ENCODE measurements around the gene TAPT1. TPM values are rescaled to one million over a fixed set of nuclear protein-coding genes. Genes with fewer than 3 reads are reported as not detected.

Gene TAPT1
- total RNA-seq, 6 donors from 2014 or later: 22.3 to 79.0 (median 48.1) TPM

GRCh38 chr4:16269240-16269639 lies 43.0 kb upstream of the TAPT1 start:
- Histone ChIP-seq H3K27ac (no peak overlapping the region), H3K4me1 (peaks cover 0 to 9% (median 0%) of the 10 kb centered on the region in 4 donors), H3K27me3 (no peaks in the 10 kb centered on the region), H3K9me3 (no peaks in the 10 kb centered on the region), H3K36me3 (no peaks in the 10 kb centered on the region), H3K4me3 (no peak overlapping the region)
- TF ChIP-seq CTCF (IDR thresholded peaks at IDR 0.05) (no peak), POLR2A (IDR thresholded peaks at IDR 0.05) (no peak), POLR2AphosphoS5 (IDR thresholded peaks at IDR 0.05) (no peak), EP300 (IDR thresholded peaks at IDR 0.05) (no peak)
- WGBS, 2 donors: 35 to 65% methylated on average over 1 of the region's 1 CpG
- DNase-seq (no peak), ATAC-seq (ENCODE audit: low FRiP score in 2 of 2) (no peak)

- ATAC-seq (ENCODE audit: low FRiP score in 2 of 2): no peak
- 87 to 88% methylated on average over 3 of the region's 3 CpGs for WGBS, 2 donors
Measured at GRCh38 chr4:16268290-16268689, 42.0 kb upstream of the TAPT1 start.

GRCh38 chr4:16267639-16268038 lies 41.4 kb upstream of the TAPT1 start:
- TF ChIP-seq POLR2A (IDR thresholded peaks at IDR 0.05) (no peak), POLR2AphosphoS5 (IDR thresholded peaks at IDR 0.05) (no peak), CTCF (IDR thresholded peaks at IDR 0.05) (no peak), EP300 (IDR thresholded peaks at IDR 0.05) (no peak)
- Histone ChIP-seq H3K4me1 (peaks cover 0 to 9% (median 0%) of the 10 kb centered on the region in 4 donors), H3K27me3 (no peaks in the 10 kb centered on the region), H3K9me3 (no peaks in the 10 kb centered on the region), H3K27ac (no peak overlapping the region), H3K4me3 (no peak overlapping the region), H3K36me3 (no peaks in the 10 kb centered on the region)
- WGBS, 2 donors: 82 to 100% methylated on average over 1 of the region's 1 CpG
- ATAC-seq (ENCODE audit: low FRiP score in 2 of 2): no peak
- no peak for DNase-seq

More at GRCh38 chr4:16268290-16268689, 42.0 kb upstream of the TAPT1 start:
- no peak for DNase-seq
- H3K4me1 ChIP-seq: peaks cover 0 to 9% (median 0%) of the 10 kb centered on the region in 4 donors
- H3K27ac ChIP-seq: no peak overlapping the region
- H3K9me3 ChIP-seq: no peaks in the 10 kb centered on the region
- TF ChIP-seq EP300 (IDR thresholded peaks at IDR 0.05) (no peak), POLR2AphosphoS5 (IDR thresholded peaks at IDR 0.05) (no peak), POLR2A (IDR thresholded peaks at IDR 0.05) (no peak), CTCF (IDR thresholded peaks at IDR 0.05) (no peak)
- H3K4me3 ChIP-seq: no peak overlapping the region
- no peaks in the 10 kb centered on the region for H3K36me3 ChIP-seq
- H3K27me3 ChIP-seq: no peaks in the 10 kb centered on the region

- TF ChIP-seq POLR2AphosphoS5 (IDR thresholded peaks at IDR 0.05) (no peak), CTCF (IDR thresholded peaks at IDR 0.05) (no peak), EP300 (IDR thresholded peaks at IDR 0.05) (no peak), POLR2A (IDR thresholded peaks at IDR 0.05) (no peak)
- Histone ChIP-seq H3K27ac (no peak overlapping the region), H3K36me3 (no peaks in the 10 kb centered on the region), H3K27me3 (no peaks in the 10 kb centered on the region), H3K4me3 (no peak overlapping the region), H3K9me3 (no peaks in the 10 kb centered on the region), H3K4me1 (peaks cover 0 to 5% (median 0%) of the 10 kb centered on the region in 4 donors)
- 88 to 100% methylated on average over 2 to 3 of the region's 3 CpGs for WGBS, 2 donors
- ATAC-seq (ENCODE audit: low FRiP score in 2 of 2): no peak
- no peak for DNase-seq
Measured at GRCh38 chr4:16265820-16266219, 39.5 kb upstream of the TAPT1 start.

- H3K27ac ChIP-seq: no peak overlapping the region
- no peaks in the 10 kb centered on the region for H3K27me3 ChIP-seq
- ATAC-seq (ENCODE audit: low FRiP score in 2 of 2) (peak in 1 of 2 donors; percentile 81), DNase-seq (no peak)
- no peaks in the 10 kb centered on the region for H3K4me1 ChIP-seq
- TF ChIP-seq EP300 (IDR thresholded peaks at IDR 0.05) (no peak), POLR2A (IDR thresholded peaks at IDR 0.05) (no peak), CTCF (IDR thresholded peaks at IDR 0.05) (peak; percentile 32 to 71 (median 58)), POLR2AphosphoS5 (IDR thresholded peaks at IDR 0.05) (no peak)
- no peak overlapping the region for H3K4me3 ChIP-seq
- no peaks in the 10 kb centered on the region for H3K36me3 ChIP-seq
- 7 to 13% methylated on average over 3 of the region's 3 CpGs for WGBS, 2 donors
- no peaks in the 10 kb centered on the region for H3K9me3 ChIP-seq
Measured at GRCh38 chr4:16264798-16265197, 38.5 kb upstream of the TAPT1 start.

All from upper lobe of left lung (tissue), 6 donors.